A549 (cell line): ENCODE data around the gene ROBO3.

ENCODE experiments used
- CHD4 ChIP-seq: fragments of 200-600 bp; sonication (generic); IDR thresholded peaks from 2 replicates; pipeline ENCODE4 v1.6.1; 2016; ENCODE audit warnings: antibody characterized with exemption, mild to moderate bottlenecking, borderline replicate concordance
- EP300 ChIP-seq, 2 experiments: fragments of >200 bp; sonication (Bioruptor Twin); formaldehyde crosslinking; IDR thresholded peaks; 2 replicates in 1 of 2; 3 replicates in 1 of 2; pipeline ENCODE4 v1.6.1; 2016 to 2017
- FOSB ChIP-seq: fragments of 250-450 bp; sonication (Bioruptor Pico); IDR thresholded peaks from 2 replicates; pipeline ENCODE4 v1.5.0; 2020; ENCODE audit warnings: mild to moderate bottlenecking, moderate library complexity
- HDAC2 ChIP-seq: fragments of 200-600 bp; sonication (generic); IDR thresholded peaks from 2 replicates; pipeline ENCODE4 v1.6.1; 2016
- HOXA7 ChIP-seq: fragments of 250-450 bp; sonication (Bioruptor Pico); IDR thresholded peaks from 2 replicates; pipeline ENCODE4 v1.5.0; 2020; ENCODE audit warnings: mild to moderate bottlenecking, moderate library complexity
- JUN ChIP-seq, 2 experiments: fragments of >200 bp; sonication (Bioruptor Twin); formaldehyde crosslinking; IDR thresholded peaks; 2 replicates in 1 of 2; 3 replicates in 1 of 2; pipeline ENCODE4 v1.6.1; 2016 to 2017
- MAZ ChIP-seq: fragments of 150-350 bp; IDR thresholded peaks from 2 replicates; pipeline ENCODE4 v1.6.1; 2014; ENCODE audit warnings: antibody characterized with exemption, low read depth, low read length, borderline replicate concordance
- MYC ChIP-seq: IDR thresholded peaks from 2 replicates; pipeline ENCODE4 v1.6.1; 2012; ENCODE audit warnings: mild to moderate bottlenecking, inconsistent platforms, low read length, improper control_type of control experiment, borderline replicate concordance
- POLR2A ChIP-seq: IDR thresholded peaks from 2 replicates; pipeline ENCODE4 v1.6.1; 2012; ENCODE audit warnings: mild to moderate bottlenecking, low read length
- SMC3 ChIP-seq: fragments of >200 bp; sonication (Bioruptor Twin); formaldehyde crosslinking; IDR thresholded peaks from 3 replicates; pipeline ENCODE4 v1.6.1; 2018; ENCODE audit warnings: inconsistent platforms
- TP53 ChIP-seq: fragments of 250-450 bp; sonication (Bioruptor Pico); IDR thresholded peaks from 2 replicates; pipeline ENCODE4 v1.5.0; 2021; ENCODE audit warnings: mild to moderate bottlenecking, moderate library complexity
- ZSCAN20 ChIP-seq: fragments of 250-450 bp; sonication (Bioruptor Pico); IDR thresholded peaks from 2 replicates; pipeline ENCODE4 v1.8.0; 2022; ENCODE audit warnings: mild to moderate bottlenecking, moderate library complexity
- TF ChIP-seq, protein P1 (sequence below): fragments of >200 bp; sonication (Bioruptor Twin); formaldehyde crosslinking; IDR thresholded peaks from 3 replicates; pipeline ENCODE4 v1.5.1; 2016

DNA sequence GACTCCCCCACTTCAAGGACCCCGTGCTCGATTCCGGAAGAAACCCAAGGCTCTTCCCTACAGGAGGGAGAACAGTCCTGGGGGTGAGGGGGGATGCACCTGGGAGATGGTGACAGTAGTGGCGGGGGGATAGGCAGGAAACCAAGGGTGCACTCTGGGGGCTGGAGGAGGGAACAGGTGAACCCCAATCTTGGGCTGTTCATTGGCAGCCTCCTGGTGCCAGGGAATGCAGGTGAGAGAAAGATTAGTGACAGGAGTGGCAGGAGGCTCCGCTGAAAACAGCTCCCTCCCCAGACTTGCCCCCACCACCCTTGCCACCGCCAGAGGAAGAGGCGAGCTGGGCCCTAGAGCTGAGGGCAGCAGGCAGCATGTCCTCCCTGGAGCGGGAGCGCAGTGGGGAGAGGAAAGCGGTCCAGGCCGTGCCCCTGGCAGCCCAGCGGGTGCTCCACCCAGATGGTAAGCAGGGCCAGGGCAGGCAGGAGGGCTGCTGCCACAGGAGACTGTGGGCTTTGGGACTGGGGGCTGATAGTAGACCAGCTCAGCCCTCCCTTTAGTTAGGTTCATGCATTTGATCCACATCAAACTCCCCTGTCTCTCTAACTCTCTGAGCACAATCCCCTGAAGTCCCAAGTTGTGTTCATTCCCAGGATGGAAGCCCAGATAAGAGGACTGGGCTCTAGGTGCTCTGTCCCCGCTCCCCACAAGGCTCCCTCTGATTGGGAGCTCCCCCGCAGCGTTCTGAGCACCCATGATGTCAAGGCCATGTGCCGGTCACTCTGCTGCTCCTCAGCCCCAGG, 14.5 kb downstream of the ROBO3 start:
- no peak for TF ChIP-seq CHD4
- no peak for TF ChIP-seq EP300 (IDR thresholded peaks at IDR 0.05)
- no peak for TF ChIP-seq TP53 (CRISPR knock-in tag)
- TF ChIP-seq SMC3: no peak
- TF ChIP-seq HDAC2: no peak
- TF ChIP-seq ZSCAN20 (CRISPR knock-in tag): no peak
- TF ChIP-seq MYC: no peak
- no peak for TF ChIP-seq POLR2A
- TF ChIP-seq, protein P1, sequence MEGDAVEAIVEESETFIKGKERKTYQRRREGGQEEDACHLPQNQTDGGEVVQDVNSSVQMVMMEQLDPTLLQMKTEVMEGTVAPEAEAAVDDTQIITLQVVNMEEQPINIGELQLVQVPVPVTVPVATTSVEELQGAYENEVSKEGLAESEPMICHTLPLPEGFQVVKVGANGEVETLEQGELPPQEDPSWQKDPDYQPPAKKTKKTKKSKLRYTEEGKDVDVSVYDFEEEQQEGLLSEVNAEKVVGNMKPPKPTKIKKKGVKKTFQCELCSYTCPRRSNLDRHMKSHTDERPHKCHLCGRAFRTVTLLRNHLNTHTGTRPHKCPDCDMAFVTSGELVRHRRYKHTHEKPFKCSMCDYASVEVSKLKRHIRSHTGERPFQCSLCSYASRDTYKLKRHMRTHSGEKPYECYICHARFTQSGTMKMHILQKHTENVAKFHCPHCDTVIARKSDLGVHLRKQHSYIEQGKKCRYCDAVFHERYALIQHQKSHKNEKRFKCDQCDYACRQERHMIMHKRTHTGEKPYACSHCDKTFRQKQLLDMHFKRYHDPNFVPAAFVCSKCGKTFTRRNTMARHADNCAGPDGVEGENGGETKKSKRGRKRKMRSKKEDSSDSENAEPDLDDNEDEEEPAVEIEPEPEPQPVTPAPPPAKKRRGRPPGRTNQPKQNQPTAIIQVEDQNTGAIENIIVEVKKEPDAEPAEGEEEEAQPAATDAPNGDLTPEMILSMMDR: no peak
- TF ChIP-seq MAZ: no peak
- no peak for TF ChIP-seq JUN (IDR thresholded peaks at IDR 0.05)
- TF ChIP-seq HOXA7 (CRISPR knock-in tag): no peak
- no peak for TF ChIP-seq FOSB (CRISPR knock-in tag)
